SK-N-SH (cell line): ENCODE data around the gene TRIOBP. TPM values are rescaled to one million over a fixed set of nuclear protein-coding genes. Genes with fewer than 3 reads are reported as not detected.

Experiments used
- CTCF ChIA-PET: fragments of 300-600, 350-600 bp; formaldehyde crosslinking; extraction: SDS; loops from one replicate; lab custom pipeline; 2021; lab: Yijun Ruan, JAX
- POLR2A ChIA-PET: fragments of 350-600 bp; sonication (Branson Sonifier 250); formaldehyde crosslinking; extraction: SDS; loops from one replicate; lab custom pipeline; 2020; ENCODE audit warnings: antibody characterized with exemption, inconsistent platforms; lab: Yijun Ruan, JAX
- DNase-seq: peaks from one replicate; pipeline ENCODE4 v3.0.0; 2012
- H2AFZ ChIP-seq: fragments of 200-600 bp; sonication (generic); 2 replicates; pipeline ENCODE4 v1.8.1; 2016; ENCODE audit warnings: antibody characterized with exemption, mild to moderate bottlenecking, low read depth
- H3F3A ChIP-seq: fragments of 200-600 bp; sonication (generic); replicated peaks from 2 replicates; pipeline ENCODE3; 2016; ENCODE audit warnings: antibody characterized with exemption, mild to moderate bottlenecking; ENCODE audit not compliant: insufficient read depth
- H3K27ac ChIP-seq, 2 experiments: fragments of 200-500 bp in 1 of 2; fragments of 200-600 bp in 1 of 2; sonication (Bioruptor generic) in 1 of 2; sonication (generic), shearing (Covaris generic) in 1 of 2; 2 replicates each; pipeline versions ENCODE4 v1.5.1 to v1.6.1; 2014 to 2016; ENCODE audit warnings: low read depth in 2 of 2, inconsistent platforms in 1 of 2, low read length in 1 of 2, mild to moderate bottlenecking in 1 of 2, mixed read lengths in 1 of 2
- H3K27me3 ChIP-seq: fragments of 200-600 bp; sonication (generic), shearing (Covaris generic); 2 replicates; pipeline ENCODE4 v1.6.1; 2016; ENCODE audit warnings: mixed run types; ENCODE audit not compliant: insufficient read depth
- H3K36me3 ChIP-seq, 2 experiments: fragments of 200-500 bp in 1 of 2; fragments of 200-600 bp in 1 of 2; sonication (Bioruptor generic) in 1 of 2; sonication (generic) in 1 of 2; replicated peaks in 1 of 2; 2 replicates each; pipeline versions ENCODE3 to v1.5.1; 2014 to 2016; ENCODE audit warnings: low read length in 1 of 2, mild to moderate bottlenecking in 1 of 2; ENCODE audit not compliant: insufficient read depth in 2 of 2, control insufficient read depth in 1 of 2
- H3K4me1 ChIP-seq, 2 experiments: fragments of 200-500 bp in 1 of 2; fragments of 200-600 bp in 1 of 2; sonication (Bioruptor generic) in 1 of 2; sonication (generic), shearing (Covaris generic) in 1 of 2; 2 replicates each; pipeline versions ENCODE4 v1.5.1 to v1.6.1; 2014 to 2016; ENCODE audit warnings: low read depth in 1 of 2, low read length in 1 of 2, mixed run types in 1 of 2; ENCODE audit not compliant: insufficient read depth in 2 of 2, control insufficient read depth in 1 of 2
- H3K4me2 ChIP-seq: fragments of 200-600 bp; sonication (generic), shearing (Covaris generic); 2 replicates; pipeline ENCODE4 v1.6.1; 2017; ENCODE audit warnings: mixed run types
- H3K4me3 ChIP-seq, 2 experiments: fragments of 200-500 bp in 1 of 2; fragments of 200-600 bp in 1 of 2; sonication (Bioruptor generic) in 1 of 2; sonication (generic), shearing (Covaris generic) in 1 of 2; 2 replicates each; pipeline versions ENCODE4 v1.5.1 to v1.8.1; 2014 to 2016; ENCODE audit warnings: low read depth in 2 of 2, inconsistent platforms in 1 of 2, low read length in 1 of 2, mild to moderate bottlenecking in 1 of 2, mixed read lengths in 1 of 2, moderate library complexity in 1 of 2
- H3K79me2 ChIP-seq: fragments of 200-600 bp; sonication (generic); 2 replicates; pipeline ENCODE4 v1.8.1; 2017; ENCODE audit warnings: mild to moderate bottlenecking; ENCODE audit not compliant: insufficient read depth
- H3K9ac ChIP-seq: fragments of 200-600 bp; sonication (generic); 2 replicates; pipeline ENCODE4 v1.6.1; 2017; ENCODE audit warnings: mixed run types
- H3K9me2 ChIP-seq: fragments of 200-600 bp; sonication (generic); 2 replicates; pipeline ENCODE4 v1.6.1; 2017; ENCODE audit warnings: mixed run types
- H3K9me3 ChIP-seq: fragments of 200-600 bp; sonication (generic); 2 replicates; pipeline ENCODE4 v1.6.1; 2017; ENCODE audit warnings: mixed run types, mild to moderate bottlenecking, moderate library complexity
- H4K20me1 ChIP-seq: fragments of 200-600 bp; sonication (generic); 2 replicates; pipeline ENCODE4 v1.6.1; 2017; ENCODE audit warnings: mild to moderate bottlenecking, mixed run types; ENCODE audit not compliant: insufficient read depth
- CTCF ChIP-seq: fragments of 200-600 bp; sonication (generic); IDR thresholded peaks from 2 replicates; pipeline ENCODE4 v1.6.1; 2017; ENCODE audit warnings: antibody characterized with exemption, mild to moderate bottlenecking, moderate library complexity
- ELF1 ChIP-seq: IDR thresholded peaks from 2 replicates; pipeline ENCODE4 v1.4.0; 2012
- EZH2phosphoT487 ChIP-seq: fragments of 200-600 bp; sonication (generic); IDR thresholded peaks from 2 replicates; pipeline ENCODE4 v1.6.1; 2017; ENCODE audit warnings: low read depth, mixed run types, mild to moderate bottlenecking, antibody characterized with exemption, moderate library complexity, borderline replicate concordance
- FOSL2 ChIP-seq: IDR thresholded peaks from 2 replicates; pipeline ENCODE4 v1.4.0; 2012; ENCODE audit warnings: low read depth, mild to moderate bottlenecking, moderate library complexity, borderline replicate concordance
- FOXJ3 ChIP-seq: sonication (generic); formaldehyde crosslinking; IDR thresholded peaks from 2 replicates; pipeline ENCODE4 v1.5.1; 2020; ENCODE audit warnings: mild to moderate bottlenecking, missing genetic modification reagents
- GATA2 ChIP-seq: sonication (generic); formaldehyde crosslinking; IDR thresholded peaks from 2 replicates; pipeline ENCODE4 v1.5.0; 2020; ENCODE audit warnings: mild to moderate bottlenecking, missing genetic modification reagents
- JUND ChIP-seq: IDR thresholded peaks from 2 replicates; pipeline ENCODE4 v1.4.0; 2012
- MEF2A ChIP-seq: IDR thresholded peaks from 2 replicates; pipeline ENCODE4 v1.4.0; 2012; ENCODE audit warnings: low read depth, borderline replicate concordance
- MXI1 ChIP-seq: IDR thresholded peaks from 2 replicates; pipeline ENCODE4 v1.6.1; 2012; ENCODE audit warnings: mild to moderate bottlenecking, low read depth, low read length, improper control_type of control experiment
- NFIC ChIP-seq: IDR thresholded peaks from 2 replicates; pipeline ENCODE4 v1.4.0; 2012; ENCODE audit warnings: borderline replicate concordance
- REST ChIP-seq: IDR thresholded peaks from 2 replicates; pipeline ENCODE4 v1.6.1; 2012; ENCODE audit warnings: mild to moderate bottlenecking, low read depth, low read length, moderate library complexity
- RFX5 ChIP-seq: IDR thresholded peaks from 2 replicates; pipeline ENCODE4 v1.6.1; 2012; ENCODE audit warnings: mild to moderate bottlenecking, improper control_type of control experiment, low read length
- SIN3A ChIP-seq: IDR thresholded peaks from 2 replicates; pipeline ENCODE4 v1.6.1; 2012; ENCODE audit warnings: low read depth, mild to moderate bottlenecking, low read length, moderate library complexity, borderline replicate concordance
- SMC3 ChIP-seq: IDR thresholded peaks from 2 replicates; pipeline ENCODE4 v1.6.1; 2012; ENCODE audit warnings: low read depth, low read length, improper control_type of control experiment
- USF1 ChIP-seq: IDR thresholded peaks from 2 replicates; pipeline ENCODE4 v1.4.0; 2012; ENCODE audit warnings: low read depth, borderline replicate concordance
- USF2 ChIP-seq: fragments of 150-350 bp; IDR thresholded peaks from 2 replicates; pipeline ENCODE4 v1.6.1; 2017; ENCODE audit warnings: antibody characterized with exemption, low read length, low read depth, borderline replicate concordance
- YY1 ChIP-seq: IDR thresholded peaks from 2 replicates; pipeline ENCODE4 v1.4.0; 2012; ENCODE audit warnings: low read depth, mild to moderate bottlenecking
- ZBTB33 ChIP-seq: IDR thresholded peaks from 2 replicates; pipeline ENCODE4 v1.4.0; 2012; ENCODE audit warnings: low read depth, borderline replicate concordance
- WGBS: methylation state at CpG from one replicate; pipeline ENCODE4 v1.1.6; 2017; ENCODE audit warnings: low lambda C conversion rate; 5-methylcytosine and 5-hydroxymethylcytosine counted together
- polyA plus RNA-seq, 3 experiments: library from polyadenylated mRNA; depleted of rRNA; stranded (reverse); fragments of >200 nt; gene quantifications; 2 replicates each; pipeline ENCODE4 v1.2.3, GENCODE V29; 2012

TRIOBP gene
- polyA plus RNA-seq, 1 of the 3 experiments (the other 2 are of a cell fraction), result 43.6 TPM

- TF ChIP-seq JUND (no peak), MXI1 (no peak), FOSL2 (no peak), EZH2phosphoT487 (no peak), NFIC (no peak), ELF1 (no peak)
- no peaks in the 10 kb centered on the region for H4K20me1 ChIP-seq
- no peak for DNase-seq
- no peaks in the 10 kb centered on the region for H3K9me3 ChIP-seq
- H3K36me3 ChIP-seq, result peaks cover 0 to 3% of the 10 kb centered on the region in 2 experiments
- no peak overlapping the region for H2AFZ ChIP-seq
- no peaks in the 10 kb centered on the region for H3K79me2 ChIP-seq
- H3K27me3 ChIP-seq, result no peaks in the 10 kb centered on the region
- no peak overlapping the region for H3K4me2 ChIP-seq
- no peak overlapping the region for H3K4me3 ChIP-seq
- ChIA-PET POLR2A (no interaction called here), CTCF (interaction anchor here (0.7 to 2.3 kb wide), 3 partner anchors 15 to 119 kb away, joined by 3 to 12 read pairs (median 4); partner anchors contain the start of gene TRIOBP)
- no peak overlapping the region for H3K27ac ChIP-seq
- H3K9me2 ChIP-seq, result no peaks in the 10 kb centered on the region
- H3K4me1 ChIP-seq, result no peaks in the 10 kb centered on the region
- peaks cover 5% of the 10 kb centered on the region for H3F3A ChIP-seq
- no peak overlapping the region for H3K9ac ChIP-seq
- 92% methylated on average over 10 of the region's 10 CpGs for WGBS
Measured at GRCh38 chr22:37711490-37711889, 14.6 kb downstream of the TRIOBP start.

- CTCF ChIA-PET, result interaction anchor here (1.1 to 2.0 kb wide), 4 partner anchors 21 to 90 kb away, joined by 3 to 6 read pairs (median 4); no protein-coding TSS in a partner anchor
- Histone ChIP-seq H3K9me2 (no peaks in the 10 kb centered on the region), H3K9me3 (no peaks in the 10 kb centered on the region), H3K79me2 (no peaks in the 10 kb centered on the region), H3K27ac (no peak overlapping the region), H3F3A (peaks cover 5% of the 10 kb centered on the region), H3K4me3 (no peak overlapping the region), H3K4me2 (no peak overlapping the region), H3K27me3 (no peaks in the 10 kb centered on the region), H4K20me1 (no peaks in the 10 kb centered on the region), H2AFZ (no peak overlapping the region), H3K9ac (no peak overlapping the region), H3K4me1 (no peaks in the 10 kb centered on the region), H3K36me3 (peaks cover 0 to 3% of the 10 kb centered on the region in 2 experiments)
- TF ChIP-seq ZBTB33 (no peak), FOXJ3 (no peak), USF2 (no peak), USF1 (no peak), GATA2 (no peak), RFX5 (no peak), REST (no peak), MEF2A (no peak), EZH2phosphoT487 (no peak), YY1 (no peak), SMC3 (no peak), CTCF (no peak), SIN3A (no peak)
- 100% methylated on average over 7 of the region's 7 CpGs for WGBS
- POLR2A ChIA-PET, result no interaction called here
- DNase-seq, result no peak
Measured at GRCh38 chr22:37713761-37714160, 16.9 kb downstream of the TRIOBP start.
